ENCODE results near the gene CBX8.

CBX8 gene

DNA sequence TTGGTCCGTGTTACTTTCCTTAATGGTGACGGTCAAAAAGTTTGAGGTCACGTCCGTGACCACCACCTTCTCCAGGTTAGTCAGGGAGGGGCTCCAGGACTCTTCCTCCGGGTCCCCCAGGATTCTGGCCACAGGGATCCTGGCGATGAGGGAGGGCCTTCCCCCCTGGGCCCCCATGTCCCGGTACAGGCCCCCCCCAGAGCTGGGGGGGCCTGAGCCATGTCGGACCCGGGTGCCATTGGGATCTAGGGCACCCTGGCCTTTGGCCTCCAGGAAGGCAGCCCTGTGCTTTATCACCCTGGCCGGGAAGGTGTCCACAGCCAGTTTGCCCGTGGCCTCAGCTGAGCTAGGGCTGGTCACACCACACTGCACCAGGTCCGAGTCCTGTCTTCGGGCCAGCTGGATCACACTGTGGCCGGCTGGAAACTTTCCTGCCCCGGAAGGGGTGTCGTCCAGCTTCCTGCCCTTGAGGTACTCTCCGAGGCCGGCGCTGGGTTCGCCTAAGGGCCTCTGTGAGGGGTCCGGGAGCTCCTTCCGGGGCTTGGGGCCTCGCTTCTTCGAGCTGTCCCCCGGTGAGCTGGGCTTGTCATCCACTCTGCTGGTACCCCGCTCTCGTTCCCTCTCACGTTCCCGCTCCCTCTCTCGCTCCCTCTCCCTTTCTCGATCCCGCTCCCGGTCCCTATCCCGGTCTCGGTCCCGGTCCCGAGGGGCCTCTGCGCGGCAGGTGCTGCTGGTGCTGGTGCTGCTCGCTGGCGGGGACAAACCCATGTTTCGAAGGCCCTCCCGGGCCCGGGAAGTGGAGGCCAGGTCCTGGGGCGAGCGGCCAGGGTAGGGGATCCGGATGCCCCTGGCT is 2.0 kb downstream of the CBX8 start:
- peak overlapping the region; percentile 32 for H3K4me3 ChIP-seq (ENCODE audit: low read depth, low read length)
- peaks cover 24% of the 10 kb centered on the region for H3K4me1 ChIP-seq (ENCODE audit: control insufficient read depth, insufficient read depth, low read length)
- H3K27ac ChIP-seq (ENCODE audit: low read depth, low read length): no peak overlapping the region
- no peaks in the 10 kb centered on the region for H3K9me3 ChIP-seq (ENCODE audit: control insufficient read depth, insufficient read depth, low read length)
- no peak overlapping the region for H3K9ac ChIP-seq (ENCODE audit: low read depth, low read length)
- H3K27me3 ChIP-seq (ENCODE audit: control insufficient read depth, insufficient read depth, low read length): peaks cover 93% of the 10 kb centered on the region
- H3K36me3 ChIP-seq (ENCODE audit: control insufficient read depth, insufficient read depth, low read length): no peaks in the 10 kb centered on the region

DNA sequence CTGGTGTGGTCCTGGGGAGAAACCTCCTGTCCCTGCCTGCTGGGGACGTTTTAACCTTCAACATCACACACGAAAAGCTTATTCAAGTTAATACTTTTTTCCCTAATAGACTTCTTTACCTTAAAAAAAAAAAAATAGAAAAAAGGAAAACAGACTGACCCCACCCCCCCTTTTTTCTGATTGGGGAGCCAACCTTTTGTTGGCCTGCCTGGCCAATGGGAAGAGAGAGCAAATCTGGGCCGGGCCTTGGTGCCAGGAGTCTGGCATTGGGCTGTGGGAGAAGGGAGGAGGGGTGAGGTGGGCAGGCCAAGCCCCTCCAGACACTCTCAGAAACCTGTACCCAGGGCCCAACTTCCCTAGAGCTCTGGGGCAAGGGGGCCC is 3.0 kb downstream of the CBX8 start:
- Histone ChIP-seq H3K27me3 (ENCODE audit: control insufficient read depth, insufficient read depth, low read length) (peaks cover 93% of the 10 kb centered on the region), H3K4me1 (ENCODE audit: control insufficient read depth, insufficient read depth, low read length) (peaks cover 28% of the 10 kb centered on the region), H3K27ac (ENCODE audit: low read depth, low read length) (no peak overlapping the region), H3K4me3 (ENCODE audit: low read depth, low read length) (peak overlapping the region; percentile 32; the same call in 1 of the 2 replicates), H3K36me3 (ENCODE audit: control insufficient read depth, insufficient read depth, low read length) (no peaks in the 10 kb centered on the region), H3K9me3 (ENCODE audit: control insufficient read depth, insufficient read depth, low read length) (no peaks in the 10 kb centered on the region), H3K9ac (ENCODE audit: low read depth, low read length) (no peak overlapping the region)

DNA sequence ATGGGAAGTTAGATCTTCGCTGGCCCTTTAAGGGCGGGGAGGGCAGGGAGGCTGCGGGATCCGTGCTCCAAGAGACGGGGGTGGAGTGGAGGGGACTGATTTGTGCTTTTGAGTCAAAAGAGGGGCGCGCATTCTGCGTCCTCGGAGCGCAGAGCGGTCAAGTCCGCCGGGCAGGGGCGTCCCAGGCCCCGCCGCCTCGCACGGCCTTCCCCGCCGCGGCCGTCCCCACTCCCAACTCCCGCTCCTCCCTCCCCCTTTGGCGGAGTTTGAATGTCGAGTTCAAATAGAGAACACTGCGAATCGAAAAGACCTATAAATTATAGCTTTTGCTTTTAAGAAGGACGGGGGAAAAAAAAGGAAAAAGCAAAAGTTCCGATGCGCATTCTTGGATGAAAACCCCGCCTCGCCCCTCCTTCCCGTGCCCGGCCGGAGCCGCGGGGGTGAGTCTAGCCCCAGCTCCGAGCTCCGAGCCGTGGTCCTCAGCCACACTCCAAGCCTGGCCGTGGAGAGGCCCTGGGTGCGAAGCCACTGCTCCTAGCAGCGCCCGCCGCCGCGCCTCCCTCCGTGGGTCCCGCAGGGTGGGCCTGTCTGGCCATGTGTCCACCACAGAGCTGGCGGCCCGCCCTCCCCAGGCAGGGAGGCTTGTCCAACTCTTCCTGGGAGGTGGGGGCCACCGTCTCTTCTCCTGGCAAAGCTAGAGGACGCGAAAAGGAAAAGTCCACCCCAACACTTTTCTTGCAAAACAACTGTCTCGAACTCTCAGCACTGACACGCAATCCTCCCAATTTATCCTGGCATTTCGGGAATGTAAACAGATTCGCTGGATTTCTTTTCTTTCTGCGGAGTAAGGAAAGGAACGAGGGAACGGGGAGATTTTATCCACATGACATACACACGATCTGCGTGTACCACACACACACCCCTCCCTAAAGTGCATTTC is 3.6 kb downstream of the CBX8 start:
- Histone ChIP-seq H3K27me3 (ENCODE audit: control insufficient read depth, insufficient read depth, low read length) (peaks cover 93% of the 10 kb centered on the region), H3K36me3 (ENCODE audit: control insufficient read depth, insufficient read depth, low read length) (no peaks in the 10 kb centered on the region), H3K27ac (ENCODE audit: low read depth, low read length) (no peak overlapping the region), H3K9me3 (ENCODE audit: control insufficient read depth, insufficient read depth, low read length) (no peaks in the 10 kb centered on the region), H3K9ac (ENCODE audit: low read depth, low read length) (no peak overlapping the region), H3K4me1 (ENCODE audit: control insufficient read depth, insufficient read depth, low read length) (peaks cover 28% of the 10 kb centered on the region), H3K4me3 (ENCODE audit: low read depth, low read length) (peak overlapping the region; percentile 32)

DNA sequence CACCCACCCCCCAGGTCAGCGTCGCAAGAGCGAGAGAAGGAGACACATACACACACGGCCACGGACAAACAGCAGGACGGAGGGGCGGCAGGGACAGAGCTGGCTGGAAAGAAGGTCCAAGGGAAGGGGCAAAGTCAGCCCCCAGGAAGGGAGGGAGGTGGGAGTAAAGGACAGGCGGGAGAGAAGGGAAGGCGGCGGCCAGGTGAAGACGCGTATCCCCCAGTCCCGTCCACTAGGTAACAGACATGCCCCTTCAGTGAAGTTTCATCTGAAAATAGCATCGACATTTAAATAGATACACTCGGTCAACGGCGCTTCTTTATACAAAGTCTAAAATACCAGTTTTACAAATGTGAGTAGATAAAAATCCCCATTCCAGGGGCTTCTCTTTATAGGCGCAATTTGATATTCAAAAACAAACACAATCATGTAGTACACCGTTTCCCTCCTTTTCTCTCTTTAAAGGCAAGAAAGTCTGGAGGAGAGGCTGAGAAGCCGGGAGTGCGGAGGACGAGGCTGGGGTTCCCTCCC is 4.5 kb downstream of the CBX8 start:
- H3K27ac ChIP-seq (ENCODE audit: low read depth, low read length): no peak overlapping the region
- no peaks in the 10 kb centered on the region for H3K36me3 ChIP-seq (ENCODE audit: control insufficient read depth, insufficient read depth, low read length)
- peaks cover 28% of the 10 kb centered on the region for H3K4me1 ChIP-seq (ENCODE audit: control insufficient read depth, insufficient read depth, low read length)
- H3K9me3 ChIP-seq (ENCODE audit: control insufficient read depth, insufficient read depth, low read length): no peaks in the 10 kb centered on the region
- H3K4me3 ChIP-seq (ENCODE audit: low read depth, low read length): no peak overlapping the region
- H3K27me3 ChIP-seq (ENCODE audit: control insufficient read depth, insufficient read depth, low read length): peaks cover 94% of the 10 kb centered on the region
- no peak overlapping the region for H3K9ac ChIP-seq (ENCODE audit: low read depth, low read length)

DNA sequence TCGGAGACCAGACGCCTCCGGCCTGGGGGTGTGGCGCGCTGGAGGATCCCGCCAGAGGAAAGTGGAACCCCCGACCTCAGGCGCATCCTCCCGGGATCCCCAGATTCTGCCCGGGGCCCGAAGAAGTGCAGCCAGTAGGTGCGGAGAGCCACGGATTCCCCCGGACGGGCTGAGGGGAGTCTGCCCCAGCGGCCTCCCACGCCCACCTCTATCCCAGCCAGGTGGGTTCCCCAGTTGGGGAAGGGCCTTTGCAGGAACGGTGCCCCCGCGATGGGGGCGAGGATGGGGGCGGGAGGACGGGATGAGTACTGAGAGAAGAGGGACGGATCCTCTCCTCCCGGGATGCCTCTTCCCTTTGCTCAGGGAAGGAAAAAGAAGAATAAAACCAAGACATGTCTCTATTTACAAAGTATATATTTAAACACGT is 5.1 kb downstream of the CBX8 start:
- Histone ChIP-seq H3K36me3 (ENCODE audit: control insufficient read depth, insufficient read depth, low read length) (no peaks in the 10 kb centered on the region), H3K27ac (ENCODE audit: low read depth, low read length) (no peak overlapping the region), H3K9ac (ENCODE audit: low read depth, low read length) (no peak overlapping the region), H3K4me3 (ENCODE audit: low read depth, low read length) (no peak overlapping the region), H3K9me3 (ENCODE audit: control insufficient read depth, insufficient read depth, low read length) (no peaks in the 10 kb centered on the region), H3K4me1 (ENCODE audit: control insufficient read depth, insufficient read depth, low read length) (peaks cover 28% of the 10 kb centered on the region), H3K27me3 (ENCODE audit: control insufficient read depth, insufficient read depth, low read length) (peaks cover 99% of the 10 kb centered on the region)

DNA sequence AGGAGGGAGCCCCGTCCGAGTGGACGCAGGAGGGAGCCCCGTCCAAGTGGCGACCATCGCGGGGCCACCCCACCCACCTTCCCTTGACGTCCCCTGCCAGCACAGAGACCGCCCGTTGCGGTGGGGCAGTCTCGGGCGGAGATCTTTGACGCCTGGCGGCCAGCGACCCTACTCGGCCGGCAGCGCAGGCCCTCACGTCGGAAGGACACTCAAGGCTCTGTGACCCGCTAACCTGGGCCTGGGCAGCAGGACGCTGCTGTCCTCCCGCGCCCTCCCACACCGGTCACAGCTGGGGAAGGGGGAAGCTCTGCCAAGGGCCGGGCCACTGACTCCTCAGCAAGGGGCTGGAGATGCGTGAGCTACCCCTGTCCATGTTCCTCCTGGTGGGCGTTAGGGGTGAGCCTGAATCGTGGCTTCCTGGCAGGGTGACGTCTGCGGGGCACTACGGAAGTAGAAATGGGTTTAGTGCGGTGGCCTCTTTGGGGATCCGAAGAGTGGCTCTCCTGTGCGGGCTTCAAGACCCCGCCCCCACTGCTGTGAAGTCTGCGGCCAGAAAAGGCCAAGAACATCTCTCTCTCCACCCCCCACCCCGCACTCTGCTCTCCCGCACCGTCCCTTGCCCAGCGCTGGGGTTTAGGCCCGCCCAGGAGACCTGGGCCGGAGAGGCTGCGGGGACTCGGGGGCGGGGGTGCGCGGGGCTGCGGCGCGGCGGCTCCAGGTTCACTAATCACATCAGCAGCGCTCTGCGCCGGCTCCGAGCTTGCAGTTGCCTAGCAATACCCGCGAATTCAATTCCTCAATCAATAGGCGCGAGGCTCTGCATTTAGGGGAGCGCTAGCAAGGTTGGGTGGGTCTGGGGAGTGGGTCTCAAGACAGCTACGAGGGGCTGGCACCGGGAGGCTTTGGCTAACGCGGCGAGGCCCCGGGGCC is 5.8 kb downstream of the CBX8 start:
- H3K4me3 ChIP-seq (ENCODE audit: low read depth, low read length): no peak overlapping the region

DNA sequence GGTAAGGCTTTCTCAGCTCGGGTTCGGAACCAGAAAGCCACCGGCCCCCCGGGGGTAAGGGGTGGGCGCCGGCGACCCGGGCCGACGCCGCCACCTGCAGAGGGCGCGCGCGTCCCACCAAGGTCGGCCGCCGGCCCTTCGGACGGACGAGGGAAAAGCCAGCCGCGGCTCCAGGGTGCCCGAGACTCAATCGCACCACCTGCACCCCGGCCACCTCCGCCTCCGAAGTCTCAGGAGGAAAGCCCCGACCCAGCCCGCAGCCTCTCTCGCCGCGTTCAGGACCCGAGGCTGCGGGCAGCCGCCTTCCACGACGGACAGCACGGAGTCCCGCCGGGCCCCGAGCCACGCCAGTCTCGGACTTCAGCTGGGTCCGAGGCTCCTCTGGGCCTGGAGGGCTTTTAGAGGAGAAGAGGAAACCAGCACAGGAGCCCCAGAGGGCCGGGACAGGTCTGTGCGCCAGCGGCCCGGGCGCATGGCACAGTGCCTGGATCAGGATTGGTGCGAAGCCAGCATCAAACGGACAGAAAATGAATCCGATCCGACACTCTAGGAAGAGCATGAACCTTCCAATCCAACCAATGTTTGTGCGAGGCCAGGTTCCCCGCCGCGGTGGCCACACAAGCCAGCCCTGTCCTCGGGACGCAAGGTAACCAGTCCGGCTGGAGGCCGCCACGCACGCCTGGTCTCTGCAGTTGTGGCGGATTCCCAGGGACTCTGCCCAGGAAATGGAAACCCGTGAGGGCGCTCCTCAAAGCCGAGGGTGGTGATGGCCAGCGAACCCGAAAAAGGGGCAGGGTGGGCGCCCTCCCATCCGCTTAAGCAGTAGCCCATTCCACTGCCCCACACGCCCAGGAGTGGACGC is 6.7 kb downstream of the CBX8 start:
- Histone ChIP-seq H3K4me3 (ENCODE audit: low read depth, low read length) (peak overlapping the region; percentile 59; the same call in 1 of the 2 replicates), H3K36me3 (ENCODE audit: control insufficient read depth, insufficient read depth, low read length) (peaks cover 9% of the 10 kb centered on the region), H3K9ac (ENCODE audit: low read depth, low read length) (no peak overlapping the region), H3K27me3 (ENCODE audit: control insufficient read depth, insufficient read depth, low read length) (peaks cover 84% of the 10 kb centered on the region), H3K4me1 (ENCODE audit: control insufficient read depth, insufficient read depth, low read length) (peaks cover 24% of the 10 kb centered on the region), H3K9me3 (ENCODE audit: control insufficient read depth, insufficient read depth, low read length) (no peaks in the 10 kb centered on the region), H3K27ac (ENCODE audit: low read depth, low read length) (no peak overlapping the region)

More for the DNA sequence above, 5.8 kb downstream of the CBX8 start:
- 0 out of 2 replicates have a peak, but pooled peaks cover under 1% of the 10 kb centered on the region for H3K36me3 ChIP-seq (ENCODE audit: control insufficient read depth, insufficient read depth, low read length)
- H3K9ac ChIP-seq (ENCODE audit: low read depth, low read length): no peak overlapping the region
- no peaks in the 10 kb centered on the region for H3K9me3 ChIP-seq (ENCODE audit: control insufficient read depth, insufficient read depth, low read length)
- peaks cover 93% of the 10 kb centered on the region for H3K27me3 ChIP-seq (ENCODE audit: control insufficient read depth, insufficient read depth, low read length)
- H3K4me1 ChIP-seq (ENCODE audit: control insufficient read depth, insufficient read depth, low read length): peaks cover 27% of the 10 kb centered on the region
- no peak overlapping the region for H3K27ac ChIP-seq (ENCODE audit: low read depth, low read length)

DNA sequence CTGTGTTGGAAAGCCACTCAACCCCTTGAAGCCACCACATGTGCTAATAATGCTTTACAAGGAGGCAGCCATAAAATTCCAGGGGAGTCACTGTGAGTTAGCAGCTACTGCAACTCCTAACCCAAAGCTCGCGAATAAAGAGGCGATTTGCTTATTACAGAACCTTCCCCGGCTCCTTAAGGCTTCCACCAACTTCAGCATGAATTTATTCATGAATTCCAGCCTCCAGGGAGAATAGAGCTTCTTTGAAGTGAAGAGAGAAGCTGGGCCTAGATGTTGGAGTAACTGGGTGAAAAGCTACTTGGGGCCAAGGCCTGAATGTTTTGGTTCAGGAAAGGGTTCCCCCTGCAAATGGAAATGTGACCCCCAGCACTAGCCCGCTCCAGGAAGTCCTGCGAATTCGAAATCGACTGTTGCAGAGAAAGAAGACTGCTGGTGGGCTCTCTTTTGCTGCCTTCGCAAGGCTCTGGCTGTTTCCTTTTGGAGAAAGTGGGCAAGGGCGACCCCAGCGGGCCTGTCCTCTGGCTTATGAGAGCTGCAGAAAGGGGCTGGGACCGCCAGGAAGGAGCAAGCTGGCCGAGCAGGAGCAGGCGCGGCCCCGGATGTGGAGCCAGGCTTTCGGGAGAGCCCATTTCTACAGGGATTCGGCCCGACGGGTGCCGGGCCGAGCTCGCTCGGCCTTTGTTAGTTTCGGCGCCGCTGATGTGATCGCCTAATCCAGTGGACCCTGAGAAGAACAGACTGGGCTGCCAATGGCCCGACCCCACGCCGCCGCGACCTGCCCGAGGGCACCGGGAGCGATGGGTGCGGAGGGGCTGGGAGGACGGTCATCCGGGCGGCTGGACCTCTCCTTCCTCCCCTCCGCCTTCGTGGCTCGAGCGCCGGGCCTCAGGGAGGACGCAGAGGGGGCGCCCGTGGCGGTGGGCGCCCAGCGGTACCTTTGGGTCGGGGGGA is 7.6 kb downstream of the CBX8 start:
- Histone ChIP-seq H3K27me3 (ENCODE audit: control insufficient read depth, insufficient read depth, low read length) (peaks cover 75% of the 10 kb centered on the region), H3K9me3 (ENCODE audit: control insufficient read depth, insufficient read depth, low read length) (no peaks in the 10 kb centered on the region), H3K36me3 (ENCODE audit: control insufficient read depth, insufficient read depth, low read length) (peaks cover 18% of the 10 kb centered on the region), H3K4me3 (ENCODE audit: low read depth, low read length) (peak overlapping the region; percentile 59; the same call in 1 of the 2 replicates), H3K9ac (ENCODE audit: low read depth, low read length) (no peak overlapping the region), H3K27ac (ENCODE audit: low read depth, low read length) (no peak overlapping the region), H3K4me1 (ENCODE audit: control insufficient read depth, insufficient read depth, low read length) (peaks cover 15% of the 10 kb centered on the region)

DNA sequence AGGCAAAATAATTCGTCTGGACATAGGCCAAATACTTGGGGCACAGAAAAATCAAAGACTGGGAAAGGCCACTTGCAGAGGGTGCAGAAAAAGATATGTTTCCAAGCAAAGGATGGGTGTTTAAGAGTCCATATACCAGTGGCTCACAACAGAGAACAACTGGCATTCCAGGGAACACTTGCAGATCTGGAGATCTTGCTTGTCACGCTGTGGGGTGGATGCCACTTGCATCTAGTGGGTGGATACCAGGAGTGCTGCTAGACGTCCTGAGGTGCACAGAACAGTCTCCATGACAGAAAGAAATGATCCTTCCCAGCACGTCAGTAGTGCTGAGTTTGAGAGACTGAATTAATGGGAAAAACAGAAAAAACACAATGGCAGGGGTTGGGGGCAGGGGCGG is 8.4 kb downstream of the CBX8 start:
- H3K27ac ChIP-seq (ENCODE audit: low read depth, low read length): no peak overlapping the region
- H3K9me3 ChIP-seq (ENCODE audit: control insufficient read depth, insufficient read depth, low read length): no peaks in the 10 kb centered on the region
- H3K9ac ChIP-seq (ENCODE audit: low read depth, low read length): no peak overlapping the region
- H3K4me1 ChIP-seq (ENCODE audit: control insufficient read depth, insufficient read depth, low read length): peaks cover 12% of the 10 kb centered on the region
- peaks cover 67% of the 10 kb centered on the region for H3K27me3 ChIP-seq (ENCODE audit: control insufficient read depth, insufficient read depth, low read length)
- H3K36me3 ChIP-seq (ENCODE audit: control insufficient read depth, insufficient read depth, low read length): peaks cover 26% of the 10 kb centered on the region
- H3K4me3 ChIP-seq (ENCODE audit: low read depth, low read length): no peak overlapping the region
